HCT116 (cell line): ENCODE results near the gene NCAPD2.

ENCODE experiments used
- EZH2 ChIP-seq: fragments of 200-600 bp; sonication (generic); IDR thresholded peaks from 2 replicates; pipeline ENCODE4 v1.6.1; 2017; ENCODE audit warnings: antibody characterized with exemption, mixed run types
- TF ChIP-seq, protein P1 (sequence below), 3 experiments: fragments of 200-600 bp in 1 of 3; sonication (generic) in 1 of 3; IDR thresholded peaks in 2 of 3; conservative IDR thresholded peaks in 1 of 3; 2 replicates each; pipeline ENCODE4 v1.5.1; 2012 to 2017; ENCODE audit warnings: low read depth in 2 of 3, low read length in 2 of 3, antibody characterized with exemption in 1 of 3, borderline replicate concordance in 1 of 3, control low read depth in 1 of 3, mild to moderate bottlenecking in 1 of 3, mixed read lengths in 1 of 3, mixed run types in 1 of 3, moderate library complexity in 1 of 3; ENCODE audit not compliant: insufficient read depth in 1 of 3

- TF ChIP-seq, protein P1, sequence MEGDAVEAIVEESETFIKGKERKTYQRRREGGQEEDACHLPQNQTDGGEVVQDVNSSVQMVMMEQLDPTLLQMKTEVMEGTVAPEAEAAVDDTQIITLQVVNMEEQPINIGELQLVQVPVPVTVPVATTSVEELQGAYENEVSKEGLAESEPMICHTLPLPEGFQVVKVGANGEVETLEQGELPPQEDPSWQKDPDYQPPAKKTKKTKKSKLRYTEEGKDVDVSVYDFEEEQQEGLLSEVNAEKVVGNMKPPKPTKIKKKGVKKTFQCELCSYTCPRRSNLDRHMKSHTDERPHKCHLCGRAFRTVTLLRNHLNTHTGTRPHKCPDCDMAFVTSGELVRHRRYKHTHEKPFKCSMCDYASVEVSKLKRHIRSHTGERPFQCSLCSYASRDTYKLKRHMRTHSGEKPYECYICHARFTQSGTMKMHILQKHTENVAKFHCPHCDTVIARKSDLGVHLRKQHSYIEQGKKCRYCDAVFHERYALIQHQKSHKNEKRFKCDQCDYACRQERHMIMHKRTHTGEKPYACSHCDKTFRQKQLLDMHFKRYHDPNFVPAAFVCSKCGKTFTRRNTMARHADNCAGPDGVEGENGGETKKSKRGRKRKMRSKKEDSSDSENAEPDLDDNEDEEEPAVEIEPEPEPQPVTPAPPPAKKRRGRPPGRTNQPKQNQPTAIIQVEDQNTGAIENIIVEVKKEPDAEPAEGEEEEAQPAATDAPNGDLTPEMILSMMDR (IDR thresholded peaks at IDR 0.05 in 2 of 3, conservative IDR thresholded peaks at IDR 0.05 in 1 of 3; ENCODE audit: borderline replicate concordance in 1 of 3, insufficient read depth in 1 of 3, low read depth in 2 of 3, low read length in 2 of 3), result no peak
- TF ChIP-seq EZH2, result no peak
These were observed 45.8 kb downstream of the NCAPD2 start for GRCh38 chr12:6539707-6540134.
